Endothelial cell of umbilical vein (primary cell): Measurements from ENCODE around the gene PROK1. TPM values are rescaled to one million over a fixed set of nuclear protein-coding genes. Genes with fewer than 3 reads are reported as not detected.
A peak's percentile ranks its signal among the peaks of the same experiment; 100 is the strongest.

Experiments used
- BruUV-seq: library from RNA; stranded (reverse); fragments of 400-500 nt; replicated peaks from 2 replicates; lab custom pipeline; 2021; lab: Mats Ljungman, UMichigan
- CTCF ChIA-PET: fragments of 300-600, 350-600 bp; sonication (Branson Sonifier 250); formaldehyde crosslinking; loops from one replicate; lab custom pipeline; 2021; ENCODE audit warnings: antibody characterized with exemption, inconsistent platforms; lab: Charles Lee
- POLR2A ChIA-PET: fragments of 300-600, 350-600 bp; sonication (Branson Sonifier 250); formaldehyde crosslinking; loops from one replicate; lab custom pipeline; 2021; ENCODE audit warnings: antibody characterized with exemption, inconsistent platforms; lab: Charles Lee
- DNase-seq: peaks from one replicate; pipeline ENCODE4 v3.0.0-alpha.2; 2011; ENCODE audit warnings: low read depth, low spot score
- FAIRE-seq: peaks from 2 replicates; lab custom pipeline; 2011; peaks lifted over from hg19 to GRCh38; lab: Jason Lieb, UNC
- H2AFZ ChIP-seq: 2 replicates; pipeline ENCODE4 v1.6.0; 2012; ENCODE audit warnings: low read depth, low read length, control low read depth, inconsistent platforms
- H3K27ac ChIP-seq: 2 replicates; pipeline ENCODE4 v1.5.1; 2011; ENCODE audit warnings: low read depth, mild to moderate bottlenecking, control low read depth, low read length, moderate library complexity; ENCODE audit not compliant: insufficient read depth
- H3K27me3 ChIP-seq, 2 experiments: 2 replicates each; pipeline versions ENCODE4 v1.6.0 to v1.6.1; 2011; ENCODE audit warnings: low read length in 2 of 2, mixed read lengths in 1 of 2; ENCODE audit not compliant: control insufficient read depth in 2 of 2, insufficient read depth in 2 of 2
- H3K36me3 ChIP-seq, 2 experiments: 2 replicates in 1 of 2; 3 replicates in 1 of 2; pipeline ENCODE4 v1.5.1; 2011; ENCODE audit warnings: low read length in 2 of 2, mild to moderate bottlenecking in 1 of 2, moderate library complexity in 1 of 2; ENCODE audit not compliant: control insufficient read depth in 2 of 2, insufficient read depth in 2 of 2; ENCODE audit errors: extremely low read depth in 1 of 2
- H3K4me1 ChIP-seq: 3 replicates; pipeline ENCODE4 v1.5.1; 2011; ENCODE audit warnings: mild to moderate bottlenecking, low read length; ENCODE audit not compliant: control insufficient read depth, insufficient read depth; ENCODE audit errors: extremely low read depth
- H3K4me2 ChIP-seq: 2 replicates; pipeline ENCODE4 v1.6.1; 2011; ENCODE audit warnings: low read length, control low read depth, mixed read lengths; ENCODE audit not compliant: insufficient read depth
- H3K4me3 ChIP-seq, 3 experiments: fragments of 200-600 bp in 1 of 3; sonication (generic), shearing (Covaris generic) in 1 of 3; replicated peaks in 1 of 3; 2 replicates each; pipeline ENCODE4 v1.5.1; 2011 to 2016; ENCODE audit warnings: control low read depth in 3 of 3, low read length in 3 of 3, mild to moderate bottlenecking in 2 of 3, inconsistent platforms in 1 of 3, low read depth in 1 of 3, moderate library complexity in 1 of 3; ENCODE audit not compliant: insufficient read depth in 1 of 3
- H3K79me2 ChIP-seq: 2 replicates; pipeline ENCODE4 v1.6.0; 2012; ENCODE audit warnings: low read length, inconsistent platforms; ENCODE audit not compliant: control insufficient read depth, insufficient read depth
- H3K9ac ChIP-seq: replicated peaks from 2 replicates; pipeline ENCODE3; 2011; ENCODE audit warnings: low read length, control low read depth; ENCODE audit not compliant: insufficient read depth; ENCODE audit errors: extremely low read depth
- H3K9me1 ChIP-seq: replicated peaks from 3 replicates; pipeline ENCODE4 v1.6.0; 2011; ENCODE audit warnings: mild to moderate bottlenecking, low read length; ENCODE audit not compliant: control insufficient read depth, insufficient read depth; ENCODE audit errors: extremely low read depth
- H3K9me3 ChIP-seq: replicated peaks from 2 replicates; pipeline ENCODE4 v1.5.1; 2012; ENCODE audit warnings: low read length, inconsistent platforms; ENCODE audit not compliant: control insufficient read depth, insufficient read depth
- H4K20me1 ChIP-seq: replicated peaks from 2 replicates; pipeline ENCODE3; 2011; ENCODE audit warnings: mild to moderate bottlenecking, low read length; ENCODE audit not compliant: control insufficient read depth, insufficient read depth; ENCODE audit errors: extremely low read depth
- CTCF ChIP-seq, 2 donors: IDR thresholded peaks; 1 replicate in 1 of 2; 2 replicates in 1 of 2; pipeline ENCODE4 v1.5.1; 2011; ENCODE audit warnings: low read length in 2 of 2, mild to moderate bottlenecking in 2 of 2, moderate library complexity in 2 of 2, control low read depth in 1 of 2, inconsistent platforms in 1 of 2, low read depth in 1 of 2; ENCODE audit not compliant: insufficient read depth in 1 of 2; ENCODE audit errors: extremely low read depth in 1 of 2
- EZH2 ChIP-seq: IDR thresholded peaks from 2 replicates; pipeline ENCODE4 v1.6.1; 2012; ENCODE audit warnings: borderline replicate concordance, low read depth, mild to moderate bottlenecking, moderate library complexity, low read length, inconsistent platforms; ENCODE audit not compliant: severe bottlenecking
- FOS ChIP-seq: IDR thresholded peaks from 2 replicates; pipeline ENCODE4 v1.6.1; 2011; ENCODE audit warnings: mild to moderate bottlenecking, low read length, moderate library complexity, borderline replicate concordance; ENCODE audit not compliant: insufficient read depth
- GATA2 ChIP-seq: IDR thresholded peaks from 2 replicates; pipeline ENCODE4 v1.7.0; 2011; ENCODE audit warnings: low read depth, mild to moderate bottlenecking, moderate library complexity, mixed read lengths, low read length; ENCODE audit not compliant: insufficient read length, insufficient read depth
- JUN ChIP-seq: IDR thresholded peaks from 2 replicates; pipeline ENCODE4 v1.6.1; 2011; ENCODE audit warnings: borderline replicate concordance, low read depth; ENCODE audit not compliant: insufficient read length, insufficient read depth
- MAX ChIP-seq: IDR thresholded peaks from 2 replicates; pipeline ENCODE4 v1.6.1; 2011; ENCODE audit not compliant: insufficient read depth, insufficient read length
- MYC ChIP-seq: IDR thresholded peaks from one replicate; pipeline ENCODE4 v1.6.1; 2011; ENCODE audit warnings: mild to moderate bottlenecking, low read depth, low read length
- POLR2A ChIP-seq: IDR thresholded peaks from 2 replicates; pipeline ENCODE4 v1.6.1; 2012; ENCODE audit warnings: low read depth, mild to moderate bottlenecking, control low read depth, low read length
- POLR2AphosphoS5 ChIP-seq: IDR thresholded peaks from 2 replicates; pipeline ENCODE4 v1.6.1; 2012; ENCODE audit warnings: low read depth, mild to moderate bottlenecking, control low read depth, low read length, moderate library complexity; ENCODE audit not compliant: insufficient read depth
- dilution Hi-C: fragments of 300-500 bp; cut with MboI; formaldehyde crosslinking; loops from one replicate; pipeline ENCODE4 v1.15.0; 2019; ENCODE audit warnings: low sequenced_read_pairs; ENCODE audit not compliant: extremely low pct_ligation_motif_present
- intact Hi-C: fragments of 100-400 bp; cut with micrococcal nuclease; formaldehyde crosslinking; loops from one replicate; pipeline ENCODE4 v1.10.0; 2022
- polyA plus RNA-seq, 4 experiments: library from polyadenylated mRNA; depleted of rRNA in 3 of 4; stranded (reverse) in 3 of 4; unstranded in 1 of 4; fragments of >200 nt; gene quantifications; 2 replicates each; pipeline versions ENCODE4 v1.2.1 to v1.2.3, GENCODE V29; 2011 to 2012; ENCODE audit warnings: missing spikeins in 1 of 4
- total RNA-seq: library from RNA; stranded (reverse); gene quantifications from 2 replicates; pipeline ENCODE4 v1.2.3, GENCODE V29; 2021

Gene PROK1
- total and polyA plus RNA-seq, 2 donors (not counting 3 experiments of a cell fraction or from before 2014, with no cell fraction given): not detected

DNA sequence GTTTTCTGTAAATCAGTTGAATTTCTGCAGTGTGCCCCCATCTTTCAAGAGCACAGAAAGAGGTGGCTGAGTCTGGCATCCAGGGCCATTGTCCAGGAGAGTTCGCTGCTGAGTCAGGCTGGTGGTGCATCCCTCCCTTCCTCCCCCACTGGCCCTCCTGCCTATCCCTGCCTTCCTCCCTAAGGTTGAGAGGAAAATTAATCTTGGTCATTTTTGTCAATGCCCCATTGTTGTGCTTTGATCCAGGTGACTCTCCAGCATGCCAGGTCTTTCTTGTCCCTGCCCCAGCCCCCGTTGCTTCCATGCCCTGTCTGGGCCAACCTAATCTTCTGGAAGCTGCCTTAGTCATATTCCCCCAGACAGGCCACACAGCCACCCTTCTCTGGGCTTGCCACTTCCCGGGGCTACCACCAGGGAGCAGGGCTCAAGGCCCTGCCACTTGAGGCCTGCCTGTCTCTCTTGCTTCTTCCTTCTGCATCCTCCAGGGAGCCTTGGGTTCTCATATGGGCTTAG, 26.6 kb downstream of the PROK1 start:
- H3K4me3 ChIP-seq: no peak overlapping the region
- H3K79me2 ChIP-seq: no peaks in the 10 kb centered on the region
- no peak overlapping the region for H3K9ac ChIP-seq
- no peak overlapping the region for H3K4me2 ChIP-seq
- DNase-seq (no peak), FAIRE-seq (no peak)
- no peaks in the 10 kb centered on the region for H3K9me1 ChIP-seq
- dilution Hi-C loops (no loop called here), intact Hi-C loops (no loop called here)
- H4K20me1 ChIP-seq: no peaks in the 10 kb centered on the region
- ChIA-PET POLR2A (no interaction called here), CTCF (interaction anchor here (1.0 to 4.7 kb wide), 10 partner anchors 9 to 291 kb away, joined by 3 to 68 read pairs (median 4); no protein-coding TSS in a partner anchor)
- TF ChIP-seq CTCF (IDR thresholded peaks at IDR 0.05; ENCODE audit: extremely low read depth in 1 of 2, insufficient read depth in 1 of 2, low read depth in 1 of 2, low read length in 2 of 2) (peak in 1 of 2 donors; percentile 21), POLR2A (no peak)
- H3K27me3 ChIP-seq: peaks cover 0 to 3% of the 10 kb centered on the region in 2 experiments
- BruUV-seq: no TSS peak
- no peak overlapping the region for H2AFZ ChIP-seq
- H3K9me3 ChIP-seq: no peaks in the 10 kb centered on the region
- H3K27ac ChIP-seq: no peak overlapping the region
- H3K4me1 ChIP-seq: peaks cover 13% of the 10 kb centered on the region
- no peaks in the 10 kb centered on the region for H3K36me3 ChIP-seq

GRCh38 chr1:110477967-110478640, 27.2 kb downstream of the PROK1 start:
- H4K20me1 ChIP-seq: no peaks in the 10 kb centered on the region
- FAIRE-seq (no peak), DNase-seq (no peak)
- intact Hi-C loops: no loop called here
- no peak overlapping the region for H3K9ac ChIP-seq
- H3K36me3 ChIP-seq: no peaks in the 10 kb centered on the region
- H3K27me3 ChIP-seq: peaks cover 0 to 1% of the 10 kb centered on the region in 2 experiments
- H3K79me2 ChIP-seq: no peaks in the 10 kb centered on the region
- no peak overlapping the region for H3K4me3 ChIP-seq
- no peak overlapping the region for H3K4me2 ChIP-seq
- no peaks in the 10 kb centered on the region for H3K9me3 ChIP-seq
- BruUV-seq: no TSS peak
- CTCF ChIA-PET: interaction anchor here (1.0 to 4.7 kb wide), 7 partner anchors 9 to 291 kb away, joined by 3 to 68 read pairs (median 4); no protein-coding TSS in a partner anchor
- POLR2A ChIA-PET: no interaction called here
- no peaks in the 10 kb centered on the region for H3K9me1 ChIP-seq
- H2AFZ ChIP-seq: no peak overlapping the region
- peaks cover 13% of the 10 kb centered on the region for H3K4me1 ChIP-seq
- dilution Hi-C loops: no loop called here
- H3K27ac ChIP-seq: no peak overlapping the region
- no peak for TF ChIP-seq POLR2AphosphoS5
- no peak for TF ChIP-seq CTCF (IDR thresholded peaks at IDR 0.05; ENCODE audit: extremely low read depth in 1 of 2, insufficient read depth in 1 of 2, low read depth in 1 of 2, low read length in 2 of 2)
- no peak for TF ChIP-seq MAX
- no peak for TF ChIP-seq MYC
- no peak for TF ChIP-seq EZH2
- TF ChIP-seq FOS: no peak
- no peak for TF ChIP-seq JUN
- TF ChIP-seq GATA2: no peak
- no peak for TF ChIP-seq POLR2A
